Stimulated activated CD8-positive, alpha-beta memory T cell treated with anti-CD3 and anti-CD28 coated beads, Interleukin-4, amount 100 ng/mL, for 1 hour (primary cell): ENCODE data around the gene PCSK1N.
"Not testable (repeated sequence)": the region's sequence is repeated elsewhere in the genome, so short reads cannot be mapped to it uniquely, and the experiment has no call there.

Source experiments
- DNase-seq, 2 donors: peaks; one replicate each; pipeline ENCODE4 v3.0.0-alpha.2; 2020; ENCODE audit warnings: low read depth in 2 of 2, low spot score in 1 of 2

Gene PCSK1N

GRCh38 chrX:48835524-48836329 lies at the start of gene PCSK1N:
TSS of gene PCSK1N (minus strand) at chrX:48835610. CDS start at chrX:48835532, 78 bp downstream.
- no peak for DNase-seq

GRCh38 chrX:48883729-48884128 lies 48.3 kb upstream of the PCSK1N start:
- no peak for DNase-seq

- DNase-seq = not testable (repeated sequence)
These were observed 41.5 kb upstream of the PCSK1N start for GRCh38 chrX:48876944-48877343.

- DNase-seq = not testable (repeated sequence)
These were observed 36.6 kb upstream of the PCSK1N start for GRCh38 chrX:48872017-48872416.

GRCh38 chrX:48864210-48864609 lies 28.8 kb upstream of the PCSK1N start:
- no peak for DNase-seq

- no peak for DNase-seq
These were observed 19.5 kb upstream of the PCSK1N start for GRCh38 chrX:48854898-48855297.

GRCh38 chrX:48854121-48854804 lies 18.9 kb upstream of the PCSK1N start:
- not testable (repeated sequence) for DNase-seq

GRCh38 chrX:48853494-48853893 lies 18.1 kb upstream of the PCSK1N start:
- not testable (repeated sequence) for DNase-seq

GRCh38 chrX:48852857-48853256 lies 17.4 kb upstream of the PCSK1N start:
- no peak for DNase-seq

GRCh38 chrX:48848847-48849246 lies 13.4 kb upstream of the PCSK1N start:
- no peak for DNase-seq

- DNase-seq = no peak
These were observed 4.3 kb upstream of the PCSK1N start for GRCh38 chrX:48839686-48840085.

- no peak for DNase-seq
These were observed 1.1 kb downstream of the PCSK1N start for GRCh38 chrX:48834383-48834709.

GRCh38 chrX:48833542-48834138 lies 1.8 kb downstream of the PCSK1N start:
- no peak for DNase-seq

GRCh38 chrX:48831909-48832291 lies 3.5 kb downstream of the PCSK1N start:
- no peak for DNase-seq

GRCh38 chrX:48831136-48831908 lies 4.1 kb downstream of the PCSK1N start:
- no peak for DNase-seq

GRCh38 chrX:48829016-48829735 lies 6.2 kb downstream of the PCSK1N start:
- no peak for DNase-seq

- no peak for DNase-seq
These were observed 7.8 kb downstream of the PCSK1N start for GRCh38 chrX:48827654-48827968.

GRCh38 chrX:48826876-48827653 lies 8.3 kb downstream of the PCSK1N start:
- DNase-seq = no peak

- DNase-seq = no peak
These were observed 9.1 kb downstream of the PCSK1N start, which contains the start of gene ERAS for GRCh38 chrX:48826135-48826875. TSS of gene ERAS (plus strand) at chrX:48826513. CDS start at chrX:48829124, 2,611 bp downstream.
